GM23338 (cell line): ENCODE measurements around the gene PRR19. TPM values are rescaled to one million over a fixed set of nuclear protein-coding genes. Genes with fewer than 3 reads are reported as not detected.
A peak's percentile ranks its signal among the peaks of the same experiment; 100 is the strongest.

Experiments
- ATAC-seq: fragments of 200-7000 bp; cut with Tn5 transposase; 3 replicates; pipeline ENCODE4 v1.9.1; 2020
- DNase-seq: peaks from one replicate; pipeline ENCODE4 v3.0.0-alpha.2; 2015; ENCODE audit warnings: low spot score
- H2AFZ ChIP-seq: fragments of 200-600 bp; sonication (generic); 2 replicates; pipeline ENCODE4 v1.8.0; 2016; ENCODE audit warnings: antibody characterized with exemption, mild to moderate bottlenecking, moderate library complexity
- H3F3A ChIP-seq: fragments of 200-600 bp; sonication (generic); replicated peaks from 2 replicates; pipeline ENCODE4 v1.8.0; 2017; ENCODE audit warnings: antibody characterized with exemption, mixed run types, low read depth
- H3K27ac ChIP-seq: fragments of 200-600 bp; sonication (generic); 2 replicates; pipeline ENCODE4 v1.6.1; 2016; ENCODE audit warnings: low read depth
- H3K27me3 ChIP-seq: fragments of 200-600 bp; sonication (generic); 2 replicates; pipeline ENCODE4 v1.8.0; 2016; ENCODE audit warnings: mild to moderate bottlenecking, mixed run types, moderate library complexity; ENCODE audit not compliant: insufficient read depth
- H3K36me3 ChIP-seq: fragments of 200-600 bp; sonication (generic); 2 replicates; pipeline ENCODE4 v1.8.0; 2016; ENCODE audit warnings: mild to moderate bottlenecking; ENCODE audit not compliant: insufficient read depth
- H3K4me1 ChIP-seq: fragments of 200-600 bp; sonication (generic); 2 replicates; pipeline ENCODE4 v1.8.0; 2016; ENCODE audit warnings: mild to moderate bottlenecking, moderate library complexity; ENCODE audit not compliant: insufficient read depth
- H3K4me2 ChIP-seq: fragments of 200-600 bp; sonication (generic); 2 replicates; pipeline ENCODE4 v1.7.1; 2017; ENCODE audit warnings: mixed run types
- H3K4me3 ChIP-seq: fragments of 200-600 bp; sonication (generic); 2 replicates; pipeline ENCODE4 v1.6.1; 2016; ENCODE audit warnings: mixed run types
- H3K79me2 ChIP-seq: fragments of 200-600 bp; sonication (generic); replicated peaks from 2 replicates; pipeline ENCODE4 v1.8.0; 2017; ENCODE audit warnings: mild to moderate bottlenecking; ENCODE audit not compliant: insufficient read depth
- H3K9me2 ChIP-seq: fragments of 200-600 bp; sonication (generic); 2 replicates; pipeline ENCODE4 v1.8.0; 2017; ENCODE audit not compliant: insufficient read depth
- H4K20me1 ChIP-seq: fragments of 200-600 bp; sonication (generic); replicated peaks from 2 replicates; pipeline ENCODE4 v1.8.0; 2017; ENCODE audit warnings: mild to moderate bottlenecking; ENCODE audit not compliant: insufficient read depth
- H3K27ac Mint-ChIP-seq: 2 replicates; pipeline ENCODE4 v1.8.0; 2020; ENCODE audit warnings: inconsistent platforms, mild to moderate bottlenecking, moderate library complexity, mixed read lengths
- H3K27me3 Mint-ChIP-seq: 3 replicates; pipeline ENCODE4 v1.8.0; 2022; ENCODE audit warnings: low read depth, mild to moderate bottlenecking, moderate library complexity, mixed read lengths, inconsistent platforms; ENCODE audit not compliant: insufficient read depth, poor library complexity
- H3K36me3 Mint-ChIP-seq: 3 replicates; pipeline ENCODE4 v1.8.0; 2021; ENCODE audit warnings: low read depth, mild to moderate bottlenecking, inconsistent platforms, moderate library complexity, mixed read lengths
- H3K4me1 Mint-ChIP-seq: 3 replicates; pipeline ENCODE4 v1.8.0; 2020; ENCODE audit warnings: mild to moderate bottlenecking, inconsistent platforms, mixed read lengths
- H3K4me3 Mint-ChIP-seq: 3 replicates; pipeline ENCODE4 v1.8.0; 2021; ENCODE audit warnings: moderate library complexity, mild to moderate bottlenecking, inconsistent platforms, mixed read lengths
- H3K9me3 Mint-ChIP-seq: 3 replicates; pipeline ENCODE4 v1.8.0; 2020; ENCODE audit warnings: moderate library complexity, mild to moderate bottlenecking, inconsistent platforms, mixed read lengths
- CREB1 ChIP-seq: fragments of 250-450 bp; sonication (Bioruptor Pico); IDR thresholded peaks from 2 replicates; pipeline ENCODE4 v1.5.0; 2020; ENCODE audit warnings: low read depth, mild to moderate bottlenecking, moderate library complexity
- ETS1 ChIP-seq: IDR thresholded peaks from 2 replicates; pipeline ENCODE4 v1.6.1; 2016; ENCODE audit warnings: antibody characterized with exemption
- EZH2 ChIP-seq: fragments of 200-600 bp; sonication (generic); IDR thresholded peaks from one replicate; pipeline ENCODE4 v1.8.0; 2017; ENCODE audit warnings: antibody characterized with exemption, mild to moderate bottlenecking, low read depth; ENCODE audit not compliant: unreplicated experiment
- JUNB ChIP-seq: IDR thresholded peaks from one replicate; pipeline ENCODE4 v1.6.1; 2016; ENCODE audit warnings: antibody characterized with exemption; ENCODE audit not compliant: unreplicated experiment
- NANOG ChIP-seq: IDR thresholded peaks from 2 replicates; pipeline ENCODE4 v1.6.1; 2016; ENCODE audit warnings: antibody characterized with exemption, borderline replicate concordance
- POLR2AphosphoS5 ChIP-seq: IDR thresholded peaks from 2 replicates; pipeline ENCODE4 v1.6.1; 2016; ENCODE audit warnings: antibody characterized with exemption, low read depth
- REST ChIP-seq: IDR thresholded peaks from one replicate; pipeline ENCODE4 v1.6.1; 2018; ENCODE audit warnings: antibody characterized with exemption; ENCODE audit not compliant: unreplicated experiment
- STAT1 ChIP-seq: IDR thresholded peaks from one replicate; pipeline ENCODE4 v1.6.1; 2016; ENCODE audit warnings: antibody characterized with exemption; ENCODE audit not compliant: unreplicated experiment
- ZNF114 ChIP-seq: fragments of 250-450 bp; sonication (Bioruptor Pico); IDR thresholded peaks from 2 replicates; pipeline ENCODE4 v1.5.0; 2020; ENCODE audit warnings: mild to moderate bottlenecking, moderate library complexity
- ZNF331 ChIP-seq: fragments of 250-450 bp; sonication (Bioruptor Pico); IDR thresholded peaks from 2 replicates; pipeline ENCODE4 v1.5.0; 2020; ENCODE audit warnings: low read depth, mild to moderate bottlenecking, moderate library complexity
- polyA plus RNA-seq: library from polyadenylated mRNA; unstranded; fragments of >200 nt; fragmentation: Nextera tagmentation; extraction: Ambion mirVana; gene quantifications from 2 replicates; pipeline ENCODE4 v1.2.1, GENCODE V29; 2016
- total RNA-seq: library from RNA; depleted of rRNA; stranded (reverse); fragments of >200 nt; shearing (Covaris generic); gene quantifications from 2 replicates; pipeline ENCODE4 v1.2.3, GENCODE V29; 2014
- TF ChIP-seq, protein P1 (sequence below): fragments of 250-450 bp; sonication (Bioruptor Pico); IDR thresholded peaks from 2 replicates; pipeline ENCODE4 v1.5.0; 2020; ENCODE audit warnings: mild to moderate bottlenecking, moderate library complexity

PRR19 gene
- total and polyA plus RNA-seq, 2 experiments from 2014 or later, result 3.6 to 4.1 TPM

- H3K36me3 ChIP-seq, result no peaks in the 10 kb centered on the region
- peaks cover 6% of the 10 kb centered on the region; the same call in 1 of the 3 replicates for H3K36me3 Mint-ChIP-seq
- no peak overlapping the region for H3K4me3 Mint-ChIP-seq
These were observed 34.2 kb upstream of the PRR19 start for GRCh38 chr19:42267644-42268141.

More at GRCh38 chr19:42267644-42268141, 34.2 kb upstream of the PRR19 start:
- H3K9me3 Mint-ChIP-seq, result no peaks in the 10 kb centered on the region
- Histone ChIP-seq H2AFZ (peak overlapping the region; percentile 94), H3F3A (peaks cover 4% of the 10 kb centered on the region; the same call in 1 of the 2 replicates), H3K79me2 (0 out of 2 replicates have a peak, but pooled peaks cover 6% of the 10 kb centered on the region), H3K9me2 (no peaks in the 10 kb centered on the region), H4K20me1 (no peaks in the 10 kb centered on the region), H3K4me2 (peak overlapping the region; percentile 93), H3K4me3 (peak overlapping the region; percentile 60), H3K4me1 (peaks cover 9% of the 10 kb centered on the region; the same call in 1 of the 2 replicates), H3K27ac (peak overlapping the region; percentile 15; the same call in 1 of the 2 replicates), H3K27me3 (peaks cover 8% of the 10 kb centered on the region; the same call in 1 of the 2 replicates)
- H3K27me3 Mint-ChIP-seq, result peaks cover 4% of the 10 kb centered on the region
- H3K4me1 Mint-ChIP-seq, result peaks cover 27% of the 10 kb centered on the region
- DNase-seq (no peak), ATAC-seq (no peak)
- H3K27ac Mint-ChIP-seq, result no peak overlapping the region; the same call in 1 of the 2 replicates
- TF ChIP-seq STAT1, result no peak
- no peak for TF ChIP-seq JUNB
- no peak for TF ChIP-seq EZH2
- no peak for TF ChIP-seq POLR2AphosphoS5
- TF ChIP-seq NANOG, result no peak
- TF ChIP-seq, protein P1, sequence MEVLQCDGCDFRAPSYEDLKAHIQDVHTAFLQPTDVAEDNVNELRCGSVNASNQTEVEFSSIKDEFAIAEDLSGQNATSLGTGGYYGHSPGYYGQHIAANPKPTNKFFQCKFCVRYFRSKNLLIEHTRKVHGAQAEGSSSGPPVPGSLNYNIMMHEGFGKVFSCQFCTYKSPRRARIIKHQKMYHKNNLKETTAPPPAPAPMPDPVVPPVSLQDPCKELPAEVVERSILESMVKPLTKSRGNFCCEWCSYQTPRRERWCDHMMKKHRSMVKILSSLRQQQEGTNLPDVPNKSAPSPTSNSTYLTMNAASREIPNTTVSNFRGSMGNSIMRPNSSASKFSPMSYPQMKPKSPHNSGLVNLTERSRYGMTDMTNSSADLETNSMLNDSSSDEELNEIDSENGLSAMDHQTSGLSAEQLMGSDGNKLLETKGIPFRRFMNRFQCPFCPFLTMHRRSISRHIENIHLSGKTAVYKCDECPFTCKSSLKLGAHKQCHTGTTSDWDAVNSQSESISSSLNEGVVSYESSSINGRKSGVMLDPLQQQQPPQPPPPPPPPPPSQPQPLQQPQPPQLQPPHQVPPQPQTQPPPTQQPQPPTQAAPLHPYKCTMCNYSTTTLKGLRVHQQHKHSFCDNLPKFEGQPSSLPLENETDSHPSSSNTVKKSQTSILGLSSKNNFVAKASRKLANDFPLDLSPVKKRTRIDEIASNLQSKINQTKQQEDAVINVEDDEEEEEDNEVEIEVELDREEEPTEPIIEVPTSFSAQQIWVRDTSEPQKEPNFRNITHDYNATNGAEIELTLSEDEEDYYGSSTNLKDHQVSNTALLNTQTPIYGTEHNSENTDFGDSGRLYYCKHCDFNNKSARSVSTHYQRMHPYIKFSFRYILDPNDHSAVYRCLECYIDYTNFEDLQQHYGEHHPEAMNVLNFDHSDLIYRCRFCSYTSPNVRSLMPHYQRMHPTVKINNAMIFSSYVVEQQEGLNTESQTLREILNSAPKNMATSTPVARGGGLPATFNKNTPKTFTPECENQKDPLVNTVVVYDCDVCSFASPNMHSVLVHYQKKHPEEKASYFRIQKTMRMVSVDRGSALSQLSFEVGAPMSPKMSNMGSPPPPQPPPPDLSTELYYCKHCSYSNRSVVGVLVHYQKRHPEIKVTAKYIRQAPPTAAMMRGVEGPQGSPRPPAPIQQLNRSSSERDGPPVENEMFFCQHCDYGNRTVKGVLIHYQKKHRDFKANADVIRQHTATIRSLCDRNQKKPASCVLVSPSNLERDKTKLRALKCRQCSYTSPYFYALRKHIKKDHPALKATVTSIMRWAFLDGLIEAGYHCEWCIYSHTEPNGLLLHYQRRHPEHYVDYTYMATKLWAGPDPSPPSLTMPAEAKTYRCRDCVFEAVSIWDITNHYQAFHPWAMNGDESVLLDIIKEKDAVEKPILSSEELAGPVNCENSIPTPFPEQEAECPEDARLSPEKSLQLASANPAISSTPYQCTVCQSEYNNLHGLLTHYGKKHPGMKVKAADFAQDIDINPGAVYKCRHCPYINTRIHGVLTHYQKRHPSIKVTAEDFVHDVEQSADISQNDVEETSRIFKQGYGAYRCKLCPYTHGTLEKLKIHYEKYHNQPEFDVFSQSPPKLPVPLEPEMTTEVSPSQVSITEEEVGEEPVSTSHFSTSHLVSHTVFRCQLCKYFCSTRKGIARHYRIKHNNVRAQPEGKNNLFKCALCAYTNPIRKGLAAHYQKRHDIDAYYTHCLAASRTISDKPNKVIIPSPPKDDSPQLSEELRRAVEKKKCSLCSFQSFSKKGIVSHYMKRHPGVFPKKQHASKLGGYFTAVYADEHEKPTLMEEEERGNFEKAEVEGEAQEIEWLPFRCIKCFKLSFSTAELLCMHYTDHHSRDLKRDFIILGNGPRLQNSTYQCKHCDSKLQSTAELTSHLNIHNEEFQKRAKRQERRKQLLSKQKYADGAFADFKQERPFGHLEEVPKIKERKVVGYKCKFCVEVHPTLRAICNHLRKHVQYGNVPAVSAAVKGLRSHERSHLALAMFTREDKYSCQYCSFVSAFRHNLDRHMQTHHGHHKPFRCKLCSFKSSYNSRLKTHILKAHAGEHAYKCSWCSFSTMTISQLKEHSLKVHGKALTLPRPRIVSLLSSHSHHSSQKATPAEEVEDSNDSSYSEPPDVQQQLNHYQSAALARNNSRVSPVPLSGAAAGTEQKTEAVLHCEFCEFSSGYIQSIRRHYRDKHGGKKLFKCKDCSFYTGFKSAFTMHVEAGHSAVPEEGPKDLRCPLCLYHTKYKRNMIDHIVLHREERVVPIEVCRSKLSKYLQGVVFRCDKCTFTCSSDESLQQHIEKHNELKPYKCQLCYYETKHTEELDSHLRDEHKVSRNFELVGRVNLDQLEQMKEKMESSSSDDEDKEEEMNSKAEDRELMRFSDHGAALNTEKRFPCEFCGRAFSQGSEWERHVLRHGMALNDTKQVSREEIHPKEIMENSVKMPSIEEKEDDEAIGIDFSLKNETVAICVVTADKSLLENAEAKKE (CRISPR knock-in tag), result no peak
- no peak for TF ChIP-seq ETS1
- no peak for TF ChIP-seq ZNF114 (CRISPR knock-in tag)
- no peak for TF ChIP-seq REST
- TF ChIP-seq ZNF331 (CRISPR knock-in tag), result no peak
- TF ChIP-seq CREB1 (CRISPR knock-in tag), result no peak
